Parathyroid adenoma (tissue), 2 donors: ENCODE results near the gene LRCH1.

Source experiments
- H2AFZ ChIP-seq: fragments of 300-600 bp; sonication (generic); one replicate; pipeline ENCODE4 v1.7.0; 2017; ENCODE audit warnings: antibody characterized with exemption, mild to moderate bottlenecking
- H3K27ac ChIP-seq: fragments of 300-600 bp; sonication (generic); one replicate; pipeline ENCODE4 v1.7.0; 2017
- H3K27me3 ChIP-seq: fragments of 300-600 bp; sonication (generic); one replicate; pipeline ENCODE4 v1.7.0; 2017; ENCODE audit warnings: low read length; ENCODE audit not compliant: control insufficient read depth, insufficient read depth
- H3K36me3 ChIP-seq: fragments of 300-600 bp; sonication (generic); one replicate; pipeline ENCODE4 v1.7.0; 2017; ENCODE audit warnings: low read length; ENCODE audit not compliant: control insufficient read depth, insufficient read depth
- H3K4me1 ChIP-seq: fragments of 300-600 bp; sonication (generic); one replicate; pipeline ENCODE4 v1.7.0; 2017; ENCODE audit warnings: control low read depth
- H3K4me2 ChIP-seq: fragments of 300-600 bp; sonication (generic); one replicate; pipeline ENCODE4 v1.7.0; 2017; ENCODE audit warnings: low read length
- H3K4me3 ChIP-seq: fragments of 300-600 bp; sonication (generic); one replicate; pipeline ENCODE4 v1.7.0; 2017; ENCODE audit warnings: low read depth, low read length
- H3K79me2 ChIP-seq: fragments of 300-600 bp; sonication (generic); one replicate; pipeline ENCODE4 v1.7.0; 2017; ENCODE audit warnings: control low read depth
- H3K9ac ChIP-seq: fragments of 300-600 bp; sonication (generic); one replicate; pipeline ENCODE4 v1.7.0; 2017; ENCODE audit warnings: mild to moderate bottlenecking
- H3K9me3 ChIP-seq: fragments of 300-600 bp; sonication (generic); one replicate; pipeline ENCODE4 v1.7.0; 2017; ENCODE audit warnings: low read length; ENCODE audit not compliant: control insufficient read depth
- TF ChIP-seq, protein P1 (sequence below): fragments of 300-600 bp; sonication (generic); IDR thresholded peaks from one replicate; pipeline ENCODE4 v1.7.0; 2017; ENCODE audit warnings: antibody characterized with exemption, mild to moderate bottlenecking
- donor health status: primary hyperparathyroidism.

Gene LRCH1

DNA sequence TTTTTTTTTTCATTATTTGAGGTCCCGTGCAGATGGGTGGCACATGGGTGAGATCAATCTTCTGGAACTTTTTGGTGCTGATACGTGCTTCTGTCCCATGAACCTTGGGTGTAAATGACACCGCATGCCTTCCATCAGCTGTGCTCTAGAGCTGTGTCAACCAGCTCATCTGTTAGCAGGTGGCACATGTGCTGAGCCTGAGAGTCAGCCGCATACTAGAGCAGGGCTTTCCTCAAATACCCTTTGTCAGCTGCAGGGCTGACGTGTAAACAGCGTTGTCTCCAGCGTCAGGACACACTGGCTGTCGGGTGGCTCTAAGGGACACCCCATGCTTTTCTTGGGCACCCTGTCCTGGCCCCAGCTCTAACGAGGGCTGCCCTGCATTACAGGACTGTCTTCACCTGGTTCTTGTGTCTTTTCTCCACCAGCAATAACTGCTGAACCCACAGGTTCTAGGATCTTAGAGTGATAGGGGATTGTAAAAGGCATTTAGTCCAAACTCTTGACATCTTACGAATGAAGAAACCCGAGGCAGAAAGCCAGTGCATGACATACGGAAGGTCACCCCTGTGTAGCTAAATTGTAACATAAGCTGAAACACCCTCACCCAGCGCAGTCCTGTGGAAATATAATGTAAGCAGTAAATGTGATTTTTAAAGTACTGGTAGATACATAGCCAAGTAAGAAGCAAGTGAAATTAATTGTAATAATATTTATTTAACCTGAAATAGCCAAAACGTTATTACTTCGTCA lies 119.5 kb downstream of the LRCH1 start:
- TF ChIP-seq, protein P1, sequence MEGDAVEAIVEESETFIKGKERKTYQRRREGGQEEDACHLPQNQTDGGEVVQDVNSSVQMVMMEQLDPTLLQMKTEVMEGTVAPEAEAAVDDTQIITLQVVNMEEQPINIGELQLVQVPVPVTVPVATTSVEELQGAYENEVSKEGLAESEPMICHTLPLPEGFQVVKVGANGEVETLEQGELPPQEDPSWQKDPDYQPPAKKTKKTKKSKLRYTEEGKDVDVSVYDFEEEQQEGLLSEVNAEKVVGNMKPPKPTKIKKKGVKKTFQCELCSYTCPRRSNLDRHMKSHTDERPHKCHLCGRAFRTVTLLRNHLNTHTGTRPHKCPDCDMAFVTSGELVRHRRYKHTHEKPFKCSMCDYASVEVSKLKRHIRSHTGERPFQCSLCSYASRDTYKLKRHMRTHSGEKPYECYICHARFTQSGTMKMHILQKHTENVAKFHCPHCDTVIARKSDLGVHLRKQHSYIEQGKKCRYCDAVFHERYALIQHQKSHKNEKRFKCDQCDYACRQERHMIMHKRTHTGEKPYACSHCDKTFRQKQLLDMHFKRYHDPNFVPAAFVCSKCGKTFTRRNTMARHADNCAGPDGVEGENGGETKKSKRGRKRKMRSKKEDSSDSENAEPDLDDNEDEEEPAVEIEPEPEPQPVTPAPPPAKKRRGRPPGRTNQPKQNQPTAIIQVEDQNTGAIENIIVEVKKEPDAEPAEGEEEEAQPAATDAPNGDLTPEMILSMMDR: no peak
- Histone ChIP-seq H3K79me2 (no peaks in the 10 kb centered on the region), H2AFZ (no peak overlapping the region), H3K9ac (no peak overlapping the region), H3K4me1 (no peaks in the 10 kb centered on the region), H3K4me3 (no peak overlapping the region), H3K4me2 (no peak overlapping the region), H3K9me3 (no peaks in the 10 kb centered on the region), H3K27ac (no peak overlapping the region), H3K36me3 (no peaks in the 10 kb centered on the region), H3K27me3 (no peaks in the 10 kb centered on the region)

- Histone ChIP-seq H3K79me2 (no peaks in the 10 kb centered on the region), H3K27me3 (no peaks in the 10 kb centered on the region), H3K9me3 (no peaks in the 10 kb centered on the region), H3K4me1 (peaks cover 4% of the 10 kb centered on the region), H3K4me3 (no peak overlapping the region), H3K36me3 (no peaks in the 10 kb centered on the region), H3K9ac (no peak overlapping the region), H2AFZ (no peak overlapping the region), H3K27ac (no peak overlapping the region), H3K4me2 (no peak overlapping the region)
- TF ChIP-seq, protein P1: no peak
Observed at GRCh38 chr13:46675016-46675415, 122.0 kb downstream of the LRCH1 start.

- no peak overlapping the region for H3K4me3 ChIP-seq
- H3K9ac ChIP-seq: no peak overlapping the region
- H2AFZ ChIP-seq: no peak overlapping the region
- no peaks in the 10 kb centered on the region for H3K9me3 ChIP-seq
- peaks cover 4% of the 10 kb centered on the region for H3K4me1 ChIP-seq
- no peak overlapping the region for H3K4me2 ChIP-seq
- TF ChIP-seq, protein P1: no peak
- no peak overlapping the region for H3K27ac ChIP-seq
- no peaks in the 10 kb centered on the region for H3K36me3 ChIP-seq
- H3K27me3 ChIP-seq: no peaks in the 10 kb centered on the region
- no peaks in the 10 kb centered on the region for H3K79me2 ChIP-seq
Observed at GRCh38 chr13:46676378-46676725, 123.4 kb downstream of the LRCH1 start.

DNA sequence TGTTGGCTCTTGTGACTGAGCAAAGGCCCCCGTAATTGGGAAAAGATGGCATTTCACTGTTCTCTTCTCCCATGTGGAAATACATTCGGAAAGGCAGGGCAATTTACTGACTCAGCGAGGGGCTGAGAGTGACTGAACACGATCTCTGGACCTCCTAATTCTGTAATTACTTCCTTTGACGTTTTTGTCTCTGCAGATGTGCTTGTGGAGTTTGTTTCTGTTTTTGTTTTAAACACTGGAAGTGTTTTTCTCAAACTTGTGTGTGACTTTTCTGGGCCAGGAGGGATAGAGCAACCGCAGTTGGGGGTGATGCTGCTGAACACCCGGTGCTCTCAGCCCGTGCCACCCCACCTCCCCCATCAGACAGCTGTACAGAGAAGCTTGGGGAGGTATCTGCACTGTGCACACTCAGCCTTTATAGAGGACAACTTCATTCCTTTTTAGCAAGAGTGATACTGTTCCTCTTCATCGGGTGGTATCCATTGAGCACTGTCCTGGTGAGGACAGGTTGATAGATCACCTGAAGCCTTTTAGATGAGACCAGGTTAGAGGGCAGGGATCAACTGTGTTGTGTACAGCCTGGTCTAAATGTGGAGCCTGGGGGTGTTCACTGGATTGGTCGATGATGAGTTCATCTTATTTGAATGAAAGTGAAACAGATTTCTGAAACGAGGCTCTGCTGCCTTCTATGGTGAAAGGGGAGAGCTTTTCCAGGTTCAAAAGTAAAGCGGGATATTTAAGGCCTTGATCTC lies 126.6 kb downstream of the LRCH1 start:
- no peaks in the 10 kb centered on the region for H3K27me3 ChIP-seq
- H3K4me1 ChIP-seq: peaks cover 7% of the 10 kb centered on the region
- H3K4me2 ChIP-seq: peak overlapping the region; percentile 23
- H3K79me2 ChIP-seq: no peaks in the 10 kb centered on the region
- H3K9me3 ChIP-seq: no peaks in the 10 kb centered on the region
- H2AFZ ChIP-seq: peak overlapping the region; percentile 52
- H3K4me3 ChIP-seq: no peak overlapping the region
- H3K27ac ChIP-seq: peak overlapping the region; percentile 74
- H3K36me3 ChIP-seq: no peaks in the 10 kb centered on the region
- no peak overlapping the region for H3K9ac ChIP-seq
- TF ChIP-seq, protein P1: no peak
